Fibroblast of lung (primary cell): ENCODE measurements around the gene ROR2.

Source experiments
- CTCF ChIP-seq, 2 donors: IDR thresholded peaks in 1 of 2; conservative IDR thresholded peaks in 1 of 2; 1 replicate in 1 of 2; 2 replicates in 1 of 2; pipeline ENCODE4 v1.5.1; 2011 to 2012; ENCODE audit warnings: low read length in 2 of 2, control low read depth in 1 of 2, inconsistent platforms in 1 of 2, low read depth in 1 of 2, mild to moderate bottlenecking in 1 of 2
- EZH2 ChIP-seq: IDR thresholded peaks from 2 replicates; pipeline ENCODE4 v1.5.1; 2012; ENCODE audit warnings: low read length, control low read depth, mild to moderate bottlenecking; ENCODE audit errors: missing control alignments

DNA sequence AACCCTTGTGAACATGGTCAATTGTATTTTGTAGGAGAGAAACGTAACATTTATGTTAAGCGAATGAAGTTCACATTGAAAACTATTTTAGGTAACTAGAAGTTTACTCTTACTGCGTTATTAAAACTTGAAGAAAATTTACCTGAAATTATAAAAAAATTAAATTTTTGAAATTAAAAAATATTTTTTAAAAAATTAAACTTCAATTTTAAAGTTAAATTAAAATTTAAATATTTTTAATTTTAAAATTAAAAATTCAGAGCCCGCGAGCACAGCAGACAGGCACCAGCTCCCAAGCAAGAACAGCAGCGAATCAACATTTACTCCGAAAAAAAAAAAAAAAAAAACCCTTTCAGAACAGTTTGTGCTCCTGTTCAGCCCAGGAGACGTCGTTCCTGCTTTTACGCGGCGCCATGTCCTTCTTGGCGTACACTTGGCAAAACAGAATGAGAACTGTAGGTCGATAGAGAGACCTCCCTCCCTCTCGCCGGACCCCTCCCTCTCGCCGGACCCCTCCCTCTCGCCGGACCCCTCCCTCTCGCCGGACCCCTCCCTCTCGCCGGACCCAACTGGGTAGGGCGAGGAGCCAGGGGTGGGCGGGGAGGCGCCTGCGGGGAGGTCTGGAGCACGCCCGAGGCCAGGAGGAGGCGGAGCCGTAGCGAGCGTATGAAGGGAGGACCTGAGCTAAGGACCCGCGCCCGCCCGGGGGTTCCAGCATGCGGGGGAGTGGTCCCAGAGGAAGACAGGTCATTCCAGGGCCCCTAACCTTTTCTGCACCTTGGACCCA is 235.8 kb downstream of the ROR2 start:
- TF ChIP-seq CTCF (conservative IDR thresholded peaks at IDR 0.05 in 1 of 2, IDR thresholded peaks at IDR 0.05 in 1 of 2; ENCODE audit: low read depth in 1 of 2, low read length in 2 of 2) (no peak), EZH2 (no peak)
